GM10266 (cell line): ENCODE results near the gene SHISA9.

ENCODE experiments used
- DNase-seq: peaks from one replicate; pipeline ENCODE4 v3.0.0; 2012; ENCODE audit errors: extremely low spot score
- TF ChIP-seq, protein P1 (sequence below): IDR thresholded peaks from 2 replicates; pipeline ENCODE4 v1.5.1; 2012; ENCODE audit warnings: mild to moderate bottlenecking, low read depth; ENCODE audit not compliant: control insufficient read depth, insufficient read depth; ENCODE audit errors: missing control alignments

Gene SHISA9

DNA sequence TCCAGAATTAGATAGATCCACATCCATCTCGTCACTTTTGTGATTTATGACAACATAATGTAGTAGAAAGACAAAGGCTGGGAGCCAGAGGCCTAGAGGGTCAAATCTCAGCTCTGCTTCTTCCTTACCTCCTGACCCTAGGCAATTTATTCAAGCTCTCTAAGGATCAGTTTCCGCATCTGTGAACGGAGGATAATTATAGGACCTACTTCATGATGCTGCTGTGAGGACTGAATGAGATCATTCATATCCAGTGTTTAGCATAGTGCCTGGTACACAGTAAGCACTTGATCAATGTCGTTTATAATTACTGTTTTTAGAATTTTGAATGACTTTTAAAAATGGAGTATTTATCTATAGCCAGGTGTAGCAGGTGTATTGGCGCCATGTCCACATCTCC, 128.4 kb downstream of the SHISA9 start:
- no peak for DNase-seq
- TF ChIP-seq, protein P1, sequence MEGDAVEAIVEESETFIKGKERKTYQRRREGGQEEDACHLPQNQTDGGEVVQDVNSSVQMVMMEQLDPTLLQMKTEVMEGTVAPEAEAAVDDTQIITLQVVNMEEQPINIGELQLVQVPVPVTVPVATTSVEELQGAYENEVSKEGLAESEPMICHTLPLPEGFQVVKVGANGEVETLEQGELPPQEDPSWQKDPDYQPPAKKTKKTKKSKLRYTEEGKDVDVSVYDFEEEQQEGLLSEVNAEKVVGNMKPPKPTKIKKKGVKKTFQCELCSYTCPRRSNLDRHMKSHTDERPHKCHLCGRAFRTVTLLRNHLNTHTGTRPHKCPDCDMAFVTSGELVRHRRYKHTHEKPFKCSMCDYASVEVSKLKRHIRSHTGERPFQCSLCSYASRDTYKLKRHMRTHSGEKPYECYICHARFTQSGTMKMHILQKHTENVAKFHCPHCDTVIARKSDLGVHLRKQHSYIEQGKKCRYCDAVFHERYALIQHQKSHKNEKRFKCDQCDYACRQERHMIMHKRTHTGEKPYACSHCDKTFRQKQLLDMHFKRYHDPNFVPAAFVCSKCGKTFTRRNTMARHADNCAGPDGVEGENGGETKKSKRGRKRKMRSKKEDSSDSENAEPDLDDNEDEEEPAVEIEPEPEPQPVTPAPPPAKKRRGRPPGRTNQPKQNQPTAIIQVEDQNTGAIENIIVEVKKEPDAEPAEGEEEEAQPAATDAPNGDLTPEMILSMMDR: no peak

DNA sequence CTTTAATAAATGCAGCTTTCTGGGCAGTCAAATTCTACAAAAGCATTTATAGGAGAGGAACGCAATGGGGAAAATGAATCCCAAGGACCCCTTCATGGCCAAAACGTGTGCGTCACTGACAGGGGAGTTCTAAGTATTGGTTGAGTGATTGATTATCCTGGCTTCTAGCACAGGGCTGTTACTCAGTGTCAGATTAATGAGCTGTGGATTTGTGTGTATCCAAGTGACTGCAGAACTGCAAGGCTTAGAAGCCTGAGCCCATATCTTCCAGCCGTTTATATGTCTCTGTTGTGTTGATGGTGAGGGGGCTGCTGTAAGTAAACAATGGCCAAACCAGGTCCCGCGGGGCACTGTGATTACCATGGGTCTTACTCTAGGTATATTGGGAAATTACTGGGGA, 129.4 kb downstream of the SHISA9 start:
- no peak for DNase-seq
- TF ChIP-seq, protein P1: no peak

DNA sequence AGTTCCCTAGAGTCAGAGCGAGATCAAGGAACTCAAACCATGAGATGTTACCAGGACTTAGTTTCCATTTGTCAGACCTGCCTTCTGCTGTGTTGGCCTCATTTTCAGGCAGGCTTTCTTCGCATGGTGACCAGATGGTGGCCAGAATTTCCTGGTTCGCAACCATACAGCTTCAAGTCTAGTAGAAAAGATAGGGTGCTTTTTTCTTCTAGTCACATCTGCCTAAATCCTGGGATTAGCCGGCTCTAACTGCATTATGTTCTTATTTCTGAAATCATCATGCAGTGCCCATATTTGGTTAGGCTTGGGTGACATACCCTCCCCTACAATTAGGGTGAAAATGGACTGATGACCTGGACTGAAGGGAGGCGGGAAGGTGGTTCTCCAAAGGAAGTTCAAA, 131.5 kb downstream of the SHISA9 start:
- DNase-seq: no peak
- TF ChIP-seq, protein P1: no peak

DNA sequence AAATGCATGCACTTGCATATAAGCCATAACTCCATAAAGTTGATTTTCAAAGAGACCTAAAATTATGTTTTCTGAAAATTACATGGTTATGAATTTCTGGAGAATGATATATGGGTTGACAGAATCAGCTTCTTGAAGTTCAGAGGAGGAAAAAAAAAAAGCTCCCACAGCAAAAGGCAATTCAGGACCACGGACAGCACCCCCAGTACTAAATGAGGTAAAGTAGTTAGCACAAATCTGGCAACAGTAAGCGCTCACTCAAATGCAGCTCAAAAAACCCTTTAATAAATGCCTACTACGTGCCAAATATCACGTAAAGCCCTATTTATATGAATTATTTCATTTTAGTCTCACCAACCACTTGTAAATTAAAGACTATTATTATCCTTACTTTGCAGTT, 135.2 kb downstream of the SHISA9 start:
- TF ChIP-seq, protein P1: no peak
- DNase-seq: no peak

DNA sequence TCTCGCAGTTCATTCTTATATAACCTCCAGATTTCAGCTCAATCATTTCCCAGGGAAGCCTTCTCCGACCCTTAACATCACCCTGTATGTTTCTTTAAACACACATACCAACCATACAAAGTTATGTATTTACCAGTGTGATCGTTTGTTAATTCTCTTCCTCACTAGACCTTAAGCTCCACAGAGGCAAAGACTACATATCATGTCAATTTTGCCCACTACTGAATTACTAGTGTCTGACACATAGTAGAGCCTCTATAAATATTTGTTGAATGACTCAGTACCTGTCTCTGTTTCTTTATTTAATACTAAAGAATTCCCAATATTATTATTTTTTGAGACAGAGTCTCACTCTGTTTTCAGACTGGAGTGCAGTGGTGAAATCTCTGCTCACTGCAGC, 137.2 kb downstream of the SHISA9 start:
- DNase-seq: no peak
- TF ChIP-seq, protein P1: no peak

DNA sequence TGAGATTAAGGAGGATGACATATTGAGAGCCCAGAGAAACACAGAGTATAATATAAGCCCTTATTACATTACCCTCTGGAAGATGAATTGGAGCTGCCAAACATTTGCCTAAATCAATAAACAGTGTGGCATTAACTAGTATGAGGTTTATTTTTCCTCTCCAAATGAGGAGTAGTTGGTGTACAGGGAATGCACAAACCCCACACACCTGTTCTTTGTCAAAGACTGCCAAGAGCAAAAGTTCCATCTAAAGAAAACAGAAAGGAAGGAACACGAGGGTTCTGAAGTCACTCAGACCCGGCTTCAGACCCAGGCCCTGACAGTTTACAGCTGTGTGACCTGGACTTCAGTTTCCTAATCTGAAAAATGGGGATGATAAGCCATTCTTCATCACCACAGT, 138.1 kb downstream of the SHISA9 start:
- TF ChIP-seq, protein P1: no peak
- no peak for DNase-seq

DNA sequence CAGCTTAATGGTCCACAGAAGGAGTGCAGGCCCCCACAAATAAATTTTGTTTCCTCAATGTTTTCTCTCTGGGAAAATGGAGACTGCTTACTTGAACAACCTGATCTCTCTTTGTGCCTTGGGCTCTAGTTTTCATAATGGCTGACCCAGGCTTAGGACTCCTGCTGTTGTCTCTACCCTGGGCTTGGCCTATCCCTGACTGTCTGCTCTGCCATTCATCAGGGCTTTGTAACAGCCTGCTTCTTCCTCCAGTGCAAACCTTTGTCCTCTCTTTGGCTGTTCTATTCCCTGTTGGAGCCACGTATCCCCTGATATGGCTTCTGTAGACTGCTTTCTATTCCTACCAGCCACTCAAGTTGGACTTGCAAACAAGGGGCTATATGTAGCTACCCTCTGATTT, 139.8 kb downstream of the SHISA9 start:
- TF ChIP-seq, protein P1: no peak
- no peak for DNase-seq
